K562 (cell line): ENCODE results near the gene SATB1. TPM values are rescaled to one million over a fixed set of nuclear protein-coding genes. Genes with fewer than 3 reads are reported as not detected.

Experiments
- ATAC-seq: fragments of 200-7000 bp; cut with Tn5 transposase; 3 replicates; pipeline ENCODE4 v1.9.1; 2020; ENCODE audit warnings: moderate library complexity
- BruUV-seq: library from RNA; stranded (reverse); fragments of 400-500 nt; replicated peaks from 2 replicates; lab custom pipeline; 2021; lab: Mats Ljungman, UMichigan
- CTCF ChIA-PET: fragments of 300-600 bp; formaldehyde crosslinking; extraction: SDS; loops from one replicate; lab custom pipeline; 2021; ENCODE audit warnings: low intra/inter-chr PET ratio; lab: Yijun Ruan, JAX
- POLR2A ChIA-PET: fragments of 300-600, 350-650 bp; sonication (Branson Sonifier 250); formaldehyde crosslinking; extraction: SDS; loops from one replicate; lab custom pipeline; 2021; ENCODE audit warnings: antibody characterized with exemption, inconsistent platforms; lab: Yijun Ruan, JAX
- DNase-seq, 4 experiments: peaks; one replicate each; pipeline versions ENCODE4 v3.0.0 to v3.0.0-alpha.2; 2011 to 2018; ENCODE audit warnings: low spot score in 3 of 4, mixed read lengths in 3 of 4; ENCODE audit errors: extremely low read depth in 1 of 4
- FAIRE-seq: peaks from 2 replicates; lab custom pipeline; 2011; peaks lifted over from hg19 to GRCh38; lab: Jason Lieb, UNC
- H2AFZ ChIP-seq: 2 replicates; pipeline ENCODE4 v1.6.0; 2011; ENCODE audit warnings: low read depth, low read length, control low read depth, inconsistent platforms
- H3K27ac ChIP-seq: fragments of 200-600 bp; 3 replicates; pipeline ENCODE4 v1.8.0; 2011; ENCODE audit warnings: low read depth, mild to moderate bottlenecking, control low read depth, inconsistent platforms, low read length, moderate library complexity, mixed read lengths; ENCODE audit errors: extremely low read depth
- H3K27me3 ChIP-seq, 2 experiments: fragments of 300-600 bp in 1 of 2; 2 replicates in 1 of 2; 3 replicates in 1 of 2; pipeline versions ENCODE4 v1.6.0 to v1.8.0; 2011; ENCODE audit warnings: inconsistent platforms in 2 of 2, low read length in 2 of 2, mild to moderate bottlenecking in 1 of 2, mixed read lengths in 1 of 2, moderate library complexity in 1 of 2; ENCODE audit not compliant: control insufficient read depth in 2 of 2, insufficient read depth in 2 of 2
- H3K36me3 ChIP-seq: fragments of 300-600 bp; 3 replicates; pipeline ENCODE4 v1.8.0; 2011; ENCODE audit warnings: mild to moderate bottlenecking, low read length, inconsistent platforms; ENCODE audit not compliant: control insufficient read depth, insufficient read depth
- H3K4me1 ChIP-seq, 2 experiments: fragments of 200-600 bp in 1 of 2; replicated peaks in 1 of 2; 2 replicates in 1 of 2; 3 replicates in 1 of 2; pipeline versions ENCODE4 v1.5.1 to v1.8.0; 2011; ENCODE audit warnings: inconsistent platforms in 2 of 2, low read length in 2 of 2, mild to moderate bottlenecking in 1 of 2, mixed read lengths in 1 of 2, moderate library complexity in 1 of 2; ENCODE audit not compliant: control insufficient read depth in 2 of 2, insufficient read depth in 2 of 2
- H3K4me2 ChIP-seq: 2 replicates; pipeline ENCODE4 v1.6.1; 2011; ENCODE audit warnings: low read length, control low read depth, inconsistent platforms, mixed read lengths; ENCODE audit not compliant: insufficient read depth
- H3K4me3 ChIP-seq: fragments of 200-600 bp; sonication (generic), shearing (Covaris generic); 2 replicates; pipeline ENCODE4 v1.5.1; 2016; ENCODE audit warnings: control low read depth, inconsistent platforms
- H3K79me2 ChIP-seq: fragments of 200-600 bp; 3 replicates; pipeline ENCODE4 v1.8.0; 2011; ENCODE audit warnings: low read length, inconsistent platforms; ENCODE audit not compliant: control insufficient read depth, insufficient read depth
- H3K9ac ChIP-seq, 2 experiments: 2 replicates each; pipeline versions ENCODE4 v1.6.0 to v1.6.1; 2011; ENCODE audit warnings: low read depth in 2 of 2, low read length in 2 of 2, control low read depth in 1 of 2, inconsistent platforms in 1 of 2, mild to moderate bottlenecking in 1 of 2, mixed read lengths in 1 of 2; ENCODE audit not compliant: insufficient read depth in 1 of 2
- H3K9me1 ChIP-seq: one replicate; pipeline ENCODE4 v1.6.0; 2011; ENCODE audit warnings: inconsistent platforms, mild to moderate bottlenecking, low read length, moderate library complexity; ENCODE audit not compliant: control insufficient read depth, insufficient read depth
- H3K9me3 ChIP-seq: replicated peaks from 2 replicates; pipeline ENCODE4 v1.5.1; 2011; ENCODE audit warnings: low read depth, low read length, inconsistent platforms; ENCODE audit not compliant: control insufficient read depth, insufficient read depth
- H4K20me1 ChIP-seq: replicated peaks from 2 replicates; pipeline ENCODE4 v1.6.1; 2011; ENCODE audit warnings: low read length, inconsistent platforms, mixed read lengths; ENCODE audit not compliant: control insufficient read depth, insufficient read depth
- ESRRB ChIP-seq: fragments of 250-450 bp; sonication (Bioruptor Pico); IDR thresholded peaks from 2 replicates; pipeline ENCODE4 v1.5.0; 2020; ENCODE audit warnings: mild to moderate bottlenecking, moderate library complexity, borderline replicate concordance
- WGBS: fragments of 100-300 bp; shearing (Covaris generic); methylation state at CpG from one replicate; pipeline ENCODE4 v1.1.6; 2016; ENCODE audit warnings: low coverage, mixed read lengths; ENCODE audit not compliant: insufficient coverage; ENCODE audit errors: missing lambda C conversion rate; 5-methylcytosine and 5-hydroxymethylcytosine counted together
- in situ Hi-C: fragments of 300-500 bp; cut with MboI; formaldehyde crosslinking; loops from 4 replicates; pipeline ENCODE4 v1.15.0; 2018; ENCODE audit warnings: inconsistent platforms, mixed read lengths
- intact Hi-C: fragments of 100-400 bp; cut with micrococcal nuclease; formaldehyde crosslinking; loops from 2 replicates; pipeline ENCODE4 v1.14.2; 2022
- polyA plus RNA-seq, 8 experiments: library from polyadenylated mRNA; depleted of rRNA in 4 of 8; stranded (reverse) in 5 of 8; unstranded in 3 of 8; fragments of >200 nt; fragmentation: Nextera tagmentation in 2 of 8; fragmentation: Illumina TruSeq in 1 of 8; extraction: Ambion mirVana in 2 of 8; extraction: Trizol in 1 of 8; gene quantifications; 2 replicates each; pipeline versions ENCODE4 v1.2.1 to v1.2.3, GENCODE V29; 2011 to 2014; ENCODE audit warnings: inconsistent platforms in 1 of 8, missing spikeins in 1 of 8
- total RNA-seq, 7 experiments: library from RNA; depleted of rRNA in 6 of 7; stranded (reverse); fragments of >200 nt in 6 of 7; fragmentation: Illumina TruSeq in 2 of 7; extraction: Trizol in 2 of 7; gene quantifications; 2 replicates each; pipeline versions ENCODE4 v1.2.1 to v1.2.3, GENCODE V29; 2011 to 2021; ENCODE audit warnings: low replicate concordance in 1 of 7
- TF ChIP-seq, protein P1 (sequence below): fragments of 250-450 bp; sonication (Bioruptor Pico); IDR thresholded peaks from 2 replicates; pipeline ENCODE4 v1.8.0; 2021; ENCODE audit warnings: mild to moderate bottlenecking, moderate library complexity

SATB1 gene
- total and polyA plus RNA-seq, 9 of the 15 experiments (the other 6 are each of a cell fraction or from before 2014, with no cell fraction given) = 0.03 to 2.5 (median 0.15) TPM; not detected in 1

- DNase-seq (no peak), FAIRE-seq (no peak), ATAC-seq (no peak)
- no TSS peak for BruUV-seq
- H3K4me3 ChIP-seq = no peak overlapping the region
- H3K4me1 ChIP-seq = no peaks in the 10 kb centered on the region
- H3K36me3 ChIP-seq = no peaks in the 10 kb centered on the region
- H3K9me3 ChIP-seq = no peaks in the 10 kb centered on the region
- H3K9ac ChIP-seq = no peak overlapping the region
- H2AFZ ChIP-seq = no peak overlapping the region
- ChIA-PET CTCF (no interaction called here), POLR2A (interaction anchor here (0.6 kb wide), 1 partner anchor 92 kb away, joined by 4 read pairs; no protein-coding TSS in a partner anchor)
- no peak overlapping the region for H3K27ac ChIP-seq
- H3K27me3 ChIP-seq = no peaks in the 10 kb centered on the region
- no peaks in the 10 kb centered on the region for H4K20me1 ChIP-seq
- H3K4me2 ChIP-seq = no peak overlapping the region
- in situ Hi-C loops = no loop called here
- H3K9me1 ChIP-seq = no peaks in the 10 kb centered on the region
- WGBS = 3% methylated on average over 5 of the region's 5 CpGs
- intact Hi-C loops = no loop called here
- no peaks in the 10 kb centered on the region for H3K79me2 ChIP-seq
- TF ChIP-seq ESRRB (CRISPR knock-in tag) = no peak
- TF ChIP-seq, protein P1, sequence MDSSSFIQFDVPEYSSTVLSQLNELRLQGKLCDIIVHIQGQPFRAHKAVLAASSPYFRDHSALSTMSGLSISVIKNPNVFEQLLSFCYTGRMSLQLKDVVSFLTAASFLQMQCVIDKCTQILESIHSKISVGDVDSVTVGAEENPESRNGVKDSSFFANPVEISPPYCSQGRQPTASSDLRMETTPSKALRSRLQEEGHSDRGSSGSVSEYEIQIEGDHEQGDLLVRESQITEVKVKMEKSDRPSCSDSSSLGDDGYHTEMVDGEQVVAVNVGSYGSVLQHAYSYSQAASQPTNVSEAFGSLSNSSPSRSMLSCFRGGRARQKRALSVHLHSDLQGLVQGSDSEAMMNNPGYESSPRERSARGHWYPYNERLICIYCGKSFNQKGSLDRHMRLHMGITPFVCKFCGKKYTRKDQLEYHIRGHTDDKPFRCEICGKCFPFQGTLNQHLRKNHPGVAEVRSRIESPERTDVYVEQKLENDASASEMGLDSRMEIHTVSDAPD = no peak
- TF ChIP-seq, all 486 proteins: peak for 0
These were observed 70.4 kb downstream of the SATB1 start for GRCh38 chr3:18354701-18355100.
